Hematopoietic multipotent progenitor cell (in vitro differentiated cells): ENCODE results near the gene BATF. TPM values are rescaled to one million over a fixed set of nuclear protein-coding genes. Genes with fewer than 3 reads are reported as not detected.
"Not testable (repeated sequence)": the region's sequence is repeated elsewhere in the genome, so short reads cannot be mapped to it uniquely, and the experiment has no call there.

Experiments
- DNase-seq, 3 donors: peaks; one replicate each; pipeline ENCODE4 v3.0.0-alpha.2; 2011 to 2015; ENCODE audit warnings: low read depth in 2 of 3, low spot score in 2 of 3
- total RNA-seq: library from RNA; depleted of rRNA; stranded (reverse); fragments of >200 nt; gene quantifications from one replicate; pipeline ENCODE4 v1.2.3, GENCODE V29; 2012

BATF gene, protein sequence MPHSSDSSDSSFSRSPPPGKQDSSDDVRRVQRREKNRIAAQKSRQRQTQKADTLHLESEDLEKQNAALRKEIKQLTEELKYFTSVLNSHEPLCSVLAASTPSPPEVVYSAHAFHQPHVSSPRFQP
- total RNA-seq, result 24.2 TPM

- peak in 2 of 3 donors; percentile 67 to 76 for DNase-seq
Measured at GRCh38 chr14:75522224-75522982, at the start of gene BATF. Gene BATF (plus strand): TSS chr14:75522469. CDS start chr14:75522683, 214 bp downstream.

DNA sequence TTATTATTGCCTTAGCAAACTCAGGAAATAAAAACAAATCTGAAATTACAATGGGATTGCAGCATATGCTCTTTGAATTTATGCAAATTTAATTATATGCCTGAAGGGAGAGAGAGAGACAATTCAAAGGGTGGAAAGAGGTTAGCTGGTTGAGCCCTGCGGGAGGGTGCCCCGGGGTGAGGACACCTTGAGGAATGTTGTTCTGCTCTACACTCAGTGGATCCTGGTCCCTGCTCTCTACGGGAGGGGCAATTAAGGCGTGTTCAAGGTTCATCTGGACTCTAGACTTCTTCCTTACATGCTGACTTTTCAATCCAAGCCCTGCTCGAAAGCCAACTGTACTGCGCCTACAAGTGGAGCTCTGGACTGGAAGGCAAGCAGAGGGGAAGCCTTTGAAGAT is 48.1 kb upstream of the BATF start:
- DNase-seq, result not testable (repeated sequence)

GRCh38 chr14:75476274-75476995 is 45.8 kb upstream of the BATF start:
- no peak for DNase-seq

DNA sequence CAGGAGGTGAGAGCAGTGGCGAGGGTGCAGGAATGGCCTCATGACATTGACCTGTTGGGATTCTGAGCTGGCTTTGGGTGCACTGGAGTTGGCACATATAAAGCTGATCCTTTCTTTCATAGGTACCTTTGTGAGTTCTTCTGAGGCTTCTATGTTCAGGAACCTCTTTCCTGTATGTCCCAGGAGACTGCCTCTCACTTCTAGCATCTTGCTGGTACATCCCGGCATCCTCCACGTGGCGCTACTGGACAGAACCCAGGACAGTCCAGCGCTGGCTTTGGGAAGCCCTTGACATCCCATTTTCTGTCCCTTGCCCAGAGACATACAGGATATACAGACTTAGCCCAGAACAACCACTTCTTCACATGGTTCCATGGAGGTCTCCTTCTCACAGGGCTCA is 44.4 kb upstream of the BATF start:
- no peak for DNase-seq

GRCh38 chr14:75479770-75480600 is 42.3 kb upstream of the BATF start:
- no peak for DNase-seq

- no peak for DNase-seq
Measured at GRCh38 chr14:75482366-75482765, 39.9 kb upstream of the BATF start.

- no peak for DNase-seq
Measured at GRCh38 chr14:75484711-75485429, 37.4 kb upstream of the BATF start.

GRCh38 chr14:75486318-75486717 is 36.0 kb upstream of the BATF start:
- DNase-seq, result no peak

- DNase-seq, result no peak
Measured at GRCh38 chr14:75487155-75487671, 35.1 kb upstream of the BATF start.

DNA sequence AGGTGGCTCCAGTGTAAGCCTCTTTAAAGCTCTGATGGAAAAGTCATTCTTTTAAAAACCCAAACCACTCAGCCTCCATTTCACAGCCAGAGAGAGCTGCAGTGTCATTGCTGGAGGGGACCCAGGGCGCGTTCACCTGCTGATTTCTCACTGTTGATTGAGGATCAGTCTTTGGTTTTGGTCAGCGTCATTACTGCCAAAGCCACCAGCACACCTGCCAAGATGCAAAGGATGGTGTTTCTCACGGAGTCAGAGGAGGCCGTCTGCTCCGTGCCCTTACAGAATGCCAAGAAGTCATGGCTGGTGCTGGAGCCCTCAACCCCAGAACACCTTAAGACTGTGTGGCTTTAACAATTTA is 32.8 kb upstream of the BATF start:
- DNase-seq, result no peak

DNA sequence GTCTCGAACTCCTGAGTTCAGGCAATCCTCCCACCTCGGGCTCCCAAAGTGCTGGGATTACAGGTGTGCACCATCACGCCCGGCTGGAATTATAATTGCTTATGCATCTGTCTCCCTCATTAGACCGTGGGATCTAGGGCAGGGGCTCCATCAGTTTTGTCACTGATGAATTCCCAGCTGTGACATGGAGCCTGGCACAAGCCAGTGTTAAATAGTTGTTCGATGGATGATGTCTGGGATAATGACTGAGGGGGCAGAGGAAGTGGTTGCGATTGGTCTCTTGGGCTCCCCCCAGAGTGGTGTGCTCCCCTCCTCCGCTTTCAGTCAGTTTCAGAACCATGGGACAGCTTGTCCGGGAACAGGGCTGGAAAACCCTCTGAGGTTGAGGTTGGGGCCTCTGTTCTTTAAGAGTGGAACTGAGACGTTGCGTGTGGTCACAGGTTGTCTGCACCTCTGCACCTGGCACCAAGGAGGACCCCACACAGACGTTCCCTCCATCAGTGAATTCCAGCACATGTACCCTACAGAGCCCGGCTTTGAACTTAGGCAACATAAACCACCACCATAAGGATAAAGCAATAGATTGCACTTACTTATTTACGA is 30.8 kb upstream of the BATF start:
- DNase-seq, result no peak

- DNase-seq, result no peak
Measured at GRCh38 chr14:75492832-75493591, 29.3 kb upstream of the BATF start.

DNA sequence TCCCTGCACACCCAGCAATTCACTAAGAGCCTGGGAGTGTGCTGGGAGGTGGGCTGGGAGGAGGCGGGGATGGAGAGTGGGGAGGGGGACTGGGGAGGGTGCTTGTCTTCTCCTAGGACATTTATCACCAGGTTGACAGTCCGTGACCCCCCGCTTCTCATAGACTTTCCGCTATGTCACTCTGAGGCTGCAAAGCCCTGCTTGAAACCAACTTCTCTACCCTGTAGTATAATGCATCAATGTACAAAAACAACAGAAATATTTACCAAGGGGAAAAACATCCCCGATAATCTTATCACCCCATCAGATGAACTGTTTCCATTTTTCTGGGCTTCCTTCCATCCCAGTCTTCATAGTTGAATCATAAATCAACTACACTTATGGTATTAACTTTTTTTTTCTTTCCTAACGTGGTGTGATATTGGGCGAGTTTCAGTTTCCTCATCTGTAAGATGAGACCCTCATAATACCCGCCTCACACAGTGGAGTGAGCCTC is 28.6 kb upstream of the BATF start:
- peak in 1 of 3 donors; percentile 37 for DNase-seq

GRCh38 chr14:75494896-75495295 is 27.4 kb upstream of the BATF start:
- no peak for DNase-seq

DNA sequence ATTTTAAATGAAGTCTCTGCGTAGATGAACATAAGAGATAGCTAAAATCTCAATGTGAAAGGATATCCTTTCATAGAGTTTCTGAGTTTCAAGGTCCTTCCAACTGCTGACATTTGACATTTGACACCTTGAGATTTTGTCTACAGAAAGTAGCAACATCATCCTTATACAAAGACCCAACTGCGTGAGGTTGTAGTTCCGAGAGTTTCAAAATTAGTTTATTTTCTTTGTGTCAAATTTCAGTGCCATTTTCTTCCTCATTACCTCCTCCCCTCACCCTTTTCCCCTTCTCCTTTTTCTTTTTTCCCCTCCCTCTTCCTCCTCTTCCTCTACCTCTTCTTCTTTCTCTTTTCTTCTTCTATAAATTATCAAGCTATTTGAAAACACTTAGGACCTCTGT is 26.9 kb upstream of the BATF start:
- DNase-seq, result no peak

DNA sequence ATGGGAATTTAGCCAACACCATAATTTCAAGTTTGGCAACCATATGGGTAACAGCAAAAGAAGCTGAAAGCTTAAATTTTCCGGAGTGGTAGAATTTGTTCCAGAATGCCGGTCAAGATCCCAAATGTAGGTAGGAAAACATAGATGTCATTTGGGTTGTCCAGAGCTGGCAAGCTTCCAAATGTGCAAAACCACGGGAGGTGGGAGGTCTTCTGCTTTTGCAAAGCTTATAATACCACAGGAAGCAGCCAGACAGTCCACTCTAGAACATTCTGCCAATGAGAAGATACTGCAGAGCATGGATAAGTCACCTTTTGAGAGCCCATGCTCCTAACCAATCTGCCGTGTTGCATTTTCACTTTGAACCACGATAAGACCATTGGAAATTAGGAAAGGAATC is 26.4 kb upstream of the BATF start:
- peak in 1 of 3 donors; percentile 9 for DNase-seq

DNA sequence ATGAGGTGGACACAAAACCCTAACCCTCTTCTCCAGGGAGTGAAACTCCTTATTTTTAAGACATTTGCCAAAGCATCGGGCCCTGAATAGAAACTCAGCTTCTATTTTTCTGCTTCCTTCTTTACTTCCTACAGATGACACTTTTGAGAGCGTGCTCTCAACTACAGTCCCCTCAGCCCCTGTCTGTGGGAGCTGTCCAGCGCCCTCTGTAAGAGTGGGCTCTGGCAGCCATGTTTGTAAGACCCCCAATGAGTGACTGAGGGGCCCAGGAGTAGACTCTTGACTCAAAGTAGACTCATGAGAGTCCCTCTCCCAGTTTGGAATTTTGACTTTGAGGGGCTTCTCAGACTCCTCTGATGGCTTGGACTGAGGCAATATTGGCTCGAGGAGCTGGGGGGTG is 25.5 kb upstream of the BATF start:
- DNase-seq, result peak in 1 of 3 donors; percentile 27

DNA sequence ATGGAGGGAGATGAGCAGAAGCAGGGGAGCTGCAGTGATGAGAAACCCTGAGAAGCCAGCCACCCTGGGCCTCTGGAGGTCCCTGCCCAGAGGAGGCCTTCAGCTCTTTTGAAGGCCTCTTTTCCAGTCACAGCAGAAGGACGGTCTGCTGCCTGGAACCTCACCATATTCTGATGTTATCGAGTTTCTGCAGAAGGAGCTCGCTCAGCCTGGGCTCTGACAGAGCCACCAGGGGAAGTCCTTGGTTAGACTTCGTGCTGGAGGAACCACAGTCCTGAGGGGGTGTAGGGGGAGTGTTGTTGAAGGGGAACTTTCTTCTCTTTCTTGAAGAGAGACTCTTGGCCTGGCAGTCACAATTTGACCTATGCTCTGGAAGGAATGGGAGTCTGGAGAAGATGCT is 25.1 kb upstream of the BATF start:
- peak in 2 of 3 donors; percentile 70 to 88 for DNase-seq

DNA sequence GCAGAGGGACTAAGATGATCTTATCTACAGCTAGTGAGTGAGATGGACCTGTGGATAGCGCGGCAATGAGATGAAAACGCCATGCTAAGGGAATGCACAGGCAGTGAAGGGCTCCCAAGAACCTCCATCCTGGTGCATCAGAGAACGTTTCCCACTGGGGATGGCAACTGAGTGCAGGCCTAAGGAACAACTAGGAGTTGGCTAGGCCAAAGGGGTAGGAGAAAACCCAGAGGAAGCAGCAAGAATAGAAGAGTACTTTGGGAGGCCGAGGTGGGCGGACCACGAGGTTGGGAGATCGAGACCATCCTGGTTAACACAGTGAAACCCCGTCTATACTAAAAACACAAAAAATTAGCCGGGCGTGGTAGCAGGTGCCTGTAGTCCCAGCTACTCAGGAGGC is 24.6 kb upstream of the BATF start:
- DNase-seq, result no peak
